NCI-H2196 treated with DMSO at 0.1 percent for 48 hours (cell line): Measurements from ENCODE around the gene TBX10.

Experiments
- DNase-seq: peaks from one replicate; lab custom pipeline; 2025; ENCODE audit not compliant: unreplicated experiment; lab: John Stamatoyannopoulos, UW

The TBX10 gene

DNA sequence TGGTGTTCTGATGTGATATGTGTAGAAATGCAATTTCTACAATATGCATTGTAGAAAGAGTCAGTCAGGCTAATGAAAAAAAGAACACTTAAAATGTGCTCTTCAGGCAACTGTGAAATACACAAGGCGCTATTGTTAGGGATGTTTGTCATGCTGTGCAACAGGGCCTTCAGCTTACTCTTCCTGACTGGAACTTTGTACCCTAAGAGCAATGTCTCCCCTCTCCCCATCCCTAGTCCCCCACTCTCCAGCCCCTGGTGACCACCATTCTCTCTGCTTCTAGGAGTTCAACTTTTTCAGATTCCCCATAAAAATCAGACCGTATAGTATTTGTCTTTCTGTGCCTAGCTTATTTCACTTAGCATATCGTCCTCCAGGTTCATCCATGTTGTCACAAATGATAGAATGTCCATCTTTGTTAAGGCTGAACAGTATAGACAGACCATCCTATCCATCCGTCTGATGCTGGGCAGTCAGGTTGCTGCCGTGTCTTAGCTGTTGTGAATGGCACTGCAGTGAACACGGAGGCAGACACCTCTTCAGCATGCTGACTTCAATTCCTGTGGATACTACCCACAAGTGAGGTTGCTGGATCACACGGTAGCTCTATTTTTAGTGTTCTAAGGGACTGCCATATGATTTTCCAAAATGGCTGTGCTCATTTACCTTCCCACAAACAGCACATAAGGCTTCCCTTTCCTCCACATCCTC lies 22.2 kb downstream of the TBX10 start:
- no peak for DNase-seq

- no peak for DNase-seq
These were observed 22.9 kb downstream of the TBX10 start for GRCh38 chr11:67616431-67617242.

DNA sequence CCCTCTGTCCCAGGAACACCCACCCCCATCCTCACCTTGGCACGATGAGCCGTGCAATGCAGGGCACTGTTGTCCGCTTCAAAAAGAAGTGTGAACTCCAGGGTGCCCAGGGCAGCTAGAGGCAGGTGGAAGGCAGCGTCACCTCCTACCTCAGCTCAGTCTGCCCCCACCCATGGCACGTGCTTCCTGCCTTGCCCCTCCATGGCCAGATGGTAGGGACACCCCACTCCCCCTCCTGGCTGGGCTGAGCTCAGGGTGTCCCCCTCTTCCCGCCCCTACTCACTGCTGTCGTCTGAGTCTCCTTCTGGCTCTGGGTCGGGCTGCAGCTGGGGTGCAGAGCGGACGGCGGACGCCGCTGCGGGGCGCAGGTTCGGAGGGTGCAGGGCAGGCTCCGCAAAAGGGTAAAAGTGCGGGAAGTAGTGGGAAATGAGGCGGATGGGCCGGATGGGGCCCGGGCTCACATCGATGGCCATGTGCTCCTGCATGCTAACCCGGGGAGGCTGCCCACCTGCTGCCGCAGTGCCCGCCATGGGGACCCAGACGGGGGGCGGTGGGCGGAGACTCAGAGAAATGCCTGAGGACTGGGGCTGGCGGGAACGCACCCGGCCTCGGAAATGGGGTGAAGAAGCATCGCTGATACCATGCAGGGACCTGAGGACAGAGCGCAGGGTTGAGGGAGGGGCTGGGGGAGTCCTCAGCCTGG lies 23.7 kb downstream of the TBX10 start:
- DNase-seq = no peak

- no peak for DNase-seq
These were observed 24.5 kb downstream of the TBX10 start for GRCh38 chr11:67614730-67615714.

GRCh38 chr11:67613960-67614715 lies 25.4 kb downstream of the TBX10 start:
- no peak for DNase-seq

DNA sequence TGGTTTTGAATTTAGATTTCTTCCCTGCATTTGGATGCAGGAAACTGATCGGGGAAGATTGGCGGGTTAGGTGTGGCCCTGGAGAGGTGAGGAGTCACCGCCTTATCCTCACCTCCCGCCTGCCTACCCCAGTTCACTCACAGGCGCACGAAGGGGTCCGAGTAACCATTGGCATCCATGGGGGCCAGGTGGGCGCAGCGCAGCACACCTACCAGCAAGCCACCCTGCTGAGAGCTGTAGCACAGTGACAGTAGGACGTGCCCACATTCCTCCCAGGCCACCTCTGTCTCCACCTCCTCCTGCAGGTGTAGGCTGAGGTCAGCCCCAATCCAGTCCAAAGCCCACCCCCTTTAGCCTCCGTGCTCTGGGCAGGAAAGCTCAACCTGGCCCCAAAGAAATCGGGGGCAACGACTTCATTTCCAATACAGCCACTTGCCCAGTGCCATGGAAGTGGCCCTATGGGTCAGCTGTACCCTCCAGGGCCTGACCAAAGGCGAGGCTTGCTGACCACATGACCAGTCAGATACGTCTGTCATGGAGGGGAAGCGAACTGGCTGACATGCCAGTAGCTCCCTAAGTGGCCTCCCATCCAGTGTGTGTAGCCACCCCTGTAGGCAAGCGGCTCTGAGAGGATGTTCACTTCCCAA lies 26.1 kb downstream of the TBX10 start:
- DNase-seq = no peak

DNA sequence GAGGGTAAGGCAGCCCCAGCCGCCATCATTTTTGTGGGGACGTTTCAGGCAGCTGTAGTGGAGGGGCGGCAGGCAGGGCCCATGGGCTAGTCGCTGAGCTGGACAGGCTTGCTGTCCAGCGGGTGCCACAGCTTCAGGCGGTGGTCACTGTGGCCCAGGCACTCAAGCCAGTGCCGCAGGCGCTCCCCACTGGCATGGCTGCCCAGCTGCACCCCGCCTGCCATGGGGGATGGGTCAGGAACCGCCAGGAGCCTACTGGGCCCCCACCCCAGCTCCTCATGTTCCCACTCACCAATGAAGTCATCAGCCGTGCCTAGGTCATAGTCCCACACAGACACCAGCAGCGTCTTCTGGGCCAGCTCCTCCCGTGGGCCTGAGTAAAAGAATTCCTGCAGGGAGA lies 26.8 kb downstream of the TBX10 start:
- no peak for DNase-seq

DNA sequence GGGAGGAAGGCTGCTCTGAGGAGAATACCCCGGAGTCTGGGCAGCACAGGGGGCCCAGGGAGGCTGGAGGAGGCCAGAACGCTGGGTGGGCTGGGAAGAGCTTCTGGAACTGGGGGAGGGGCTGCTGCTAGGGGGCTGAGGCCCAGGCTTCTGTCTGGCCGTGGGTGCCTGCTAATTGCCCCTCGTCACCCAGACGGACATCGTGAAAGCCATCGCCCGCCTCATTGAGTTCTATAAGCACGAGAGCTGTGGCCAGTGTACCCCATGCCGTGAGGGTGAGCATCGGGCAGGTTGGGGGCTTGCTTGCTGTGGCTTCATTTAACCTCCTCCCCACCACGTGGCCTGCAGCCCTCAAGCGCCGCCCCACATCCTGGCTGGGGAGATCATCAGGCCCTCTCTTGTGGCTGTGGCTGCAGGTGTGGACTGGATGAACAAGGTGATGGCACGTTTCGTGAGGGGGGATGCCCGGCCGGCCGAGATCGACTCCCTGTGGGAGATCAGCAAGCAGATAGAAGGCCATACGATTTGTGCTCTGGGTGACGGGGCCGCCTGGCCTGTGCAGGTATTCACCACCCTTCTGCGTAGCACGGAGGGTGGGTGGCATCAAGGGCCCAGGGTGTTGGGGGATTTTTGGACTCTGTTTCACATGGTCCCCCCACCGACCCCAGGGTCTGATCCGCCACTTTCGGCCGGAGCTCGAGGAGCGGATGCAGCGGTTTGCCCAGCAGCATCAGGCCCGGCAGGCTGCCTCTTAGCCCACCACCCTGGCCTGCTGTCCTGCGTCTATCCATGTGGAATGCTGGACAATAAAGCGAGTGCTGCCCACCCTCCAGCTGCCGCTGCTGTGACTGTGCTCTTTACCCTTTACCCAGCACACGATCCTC lies 27.6 kb downstream of the TBX10 start:
- no peak for DNase-seq

DNA sequence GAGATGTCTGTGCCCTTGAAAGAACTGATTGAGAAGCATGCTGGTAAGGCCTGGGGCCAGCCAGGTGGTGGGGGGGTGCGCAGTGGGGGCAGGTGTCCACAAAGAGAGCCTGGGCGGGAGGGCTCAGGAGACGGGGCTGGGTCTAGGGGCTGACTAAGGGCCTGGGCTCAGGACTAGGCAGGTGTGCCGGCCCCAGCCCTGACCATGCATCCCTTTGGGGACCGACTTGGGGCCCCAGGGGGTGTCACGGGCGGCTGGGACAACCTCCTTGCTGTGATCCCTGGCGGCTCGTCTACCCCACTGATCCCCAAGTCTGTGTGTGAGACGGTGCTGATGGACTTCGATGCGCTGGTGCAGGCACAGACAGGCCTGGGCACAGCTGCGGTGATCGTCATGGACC lies 28.4 kb downstream of the TBX10 start:
- DNase-seq = no peak

- DNase-seq = no peak
These were observed 29.2 kb downstream of the TBX10 start for GRCh38 chr11:67610302-67610868.

DNA sequence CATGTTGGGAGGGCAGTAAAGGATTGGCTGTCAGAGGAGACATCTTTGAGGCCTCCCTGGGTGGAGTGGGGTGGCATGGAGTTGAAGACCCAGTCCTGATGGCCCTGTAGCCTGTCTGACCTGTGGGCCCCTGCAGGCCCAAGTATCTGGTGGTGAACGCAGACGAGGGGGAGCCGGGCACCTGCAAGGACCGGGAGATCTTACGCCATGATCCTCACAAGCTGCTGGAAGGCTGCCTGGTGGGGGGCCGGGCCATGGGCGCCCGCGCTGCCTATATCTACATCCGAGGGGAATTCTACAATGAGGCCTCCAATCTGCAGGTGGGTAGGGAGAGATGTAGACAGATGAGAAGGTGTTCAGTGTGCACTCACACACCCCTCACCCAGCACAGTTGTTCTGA lies 30.2 kb downstream of the TBX10 start:
- no peak for DNase-seq

DNA sequence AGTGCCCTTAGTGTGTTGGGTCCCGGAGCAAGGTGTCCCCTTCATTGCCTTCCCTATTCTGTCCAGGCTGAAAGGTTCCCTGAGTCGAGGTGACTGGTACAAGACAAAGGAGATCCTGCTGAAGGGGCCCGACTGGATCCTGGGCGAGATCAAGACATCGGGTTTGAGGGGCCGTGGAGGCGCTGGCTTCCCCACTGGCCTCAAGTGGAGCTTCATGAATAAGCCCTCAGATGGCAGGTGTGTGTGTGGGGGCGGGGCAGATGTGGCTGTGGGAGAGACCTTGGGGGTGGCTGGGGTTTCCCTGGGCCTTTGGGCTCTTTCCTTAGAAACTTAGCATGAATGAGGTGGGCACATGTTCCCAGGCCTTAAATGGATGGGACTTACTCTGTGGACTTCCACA lies 31.1 kb downstream of the TBX10 start:
- DNase-seq = no peak

DNA sequence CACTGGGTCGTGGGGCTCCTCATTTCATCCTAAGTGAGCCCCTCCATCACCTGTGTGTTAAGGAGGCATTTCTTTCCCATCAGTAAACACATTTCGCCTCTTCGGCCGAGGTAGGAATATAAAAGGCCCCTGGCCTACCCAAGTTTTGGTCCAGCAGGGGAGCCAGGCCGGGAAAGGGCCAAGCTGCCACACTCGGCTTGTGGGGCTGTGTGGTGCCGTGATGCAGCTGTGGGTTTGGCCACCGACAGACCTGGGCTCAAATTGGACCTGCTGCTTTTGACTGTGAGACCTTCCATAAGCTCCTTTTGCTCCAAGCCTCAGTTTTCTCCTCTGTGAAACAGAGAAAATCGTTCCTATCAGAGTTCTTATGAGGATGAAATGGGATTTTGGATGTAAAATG lies 32.1 kb downstream of the TBX10 start:
- no peak for DNase-seq

DNA sequence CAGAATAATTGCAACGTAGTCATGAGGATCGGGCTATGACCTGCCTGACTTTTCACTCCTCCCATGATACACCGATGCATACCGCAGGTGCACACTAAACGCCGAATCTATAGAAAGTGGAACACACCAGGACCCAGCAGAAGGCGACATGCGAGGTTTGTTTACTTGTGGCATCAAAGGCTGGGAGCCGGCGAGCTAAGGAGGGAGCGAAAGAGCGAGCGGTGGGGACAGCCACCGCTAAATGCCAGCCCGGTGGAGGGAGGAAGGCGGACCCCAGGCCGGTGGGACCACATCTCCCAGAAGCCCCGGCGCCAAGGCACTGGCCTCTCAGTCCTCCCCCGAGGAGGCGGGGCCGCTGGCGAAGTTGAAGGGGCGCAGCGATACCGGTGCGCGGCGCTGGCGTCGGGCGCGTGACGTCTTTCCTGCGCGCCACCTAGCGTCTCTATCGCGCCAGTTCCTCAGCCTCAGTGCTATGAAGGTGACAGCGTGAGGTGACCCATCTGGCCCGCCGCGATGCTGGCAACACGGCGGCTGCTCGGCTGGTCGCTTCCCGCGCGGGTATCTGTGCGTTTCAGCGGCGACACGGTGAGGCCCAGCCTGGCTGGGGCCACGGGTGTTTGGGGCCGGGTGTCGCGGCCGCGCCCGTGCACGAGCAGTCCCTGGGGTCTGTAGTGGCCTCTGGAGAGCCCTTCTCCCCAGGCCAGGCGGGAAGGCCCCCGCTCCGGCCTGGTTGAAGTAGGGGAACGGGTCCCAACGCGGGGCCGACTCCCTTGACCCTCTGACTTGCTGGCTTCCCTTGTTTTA lies 32.9 kb downstream of the TBX10 start, which contains the start of gene NDUFV1:
NDUFV1 (plus strand) TSS at position 445 of the 804 bp plus-strand sequence; CDS start at position 514, 69 bp downstream.
- peak; percentile 87 for DNase-seq

DNA sequence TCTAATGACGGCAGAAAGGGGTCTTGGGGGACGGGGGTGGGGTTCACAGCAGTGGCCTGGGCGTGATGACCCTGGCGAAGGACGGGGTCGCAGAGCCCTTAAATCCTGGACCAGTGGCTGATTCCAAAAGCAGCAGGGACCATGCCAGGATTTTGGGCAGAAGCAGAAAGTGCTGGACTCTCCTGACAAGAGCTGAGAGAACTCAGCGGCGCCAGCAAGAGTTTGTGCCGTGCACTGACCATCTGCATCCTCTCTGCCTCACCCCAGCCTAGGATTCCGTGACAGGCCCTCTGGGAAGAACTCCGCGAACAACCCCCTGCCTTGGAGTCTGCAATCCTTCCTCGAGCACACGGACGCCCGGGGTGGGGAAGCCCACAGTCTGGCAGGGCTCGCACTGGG lies 33.5 kb downstream of the TBX10 start:
- DNase-seq = no peak

- no peak for DNase-seq
These were observed 34.1 kb downstream of the TBX10 start for GRCh38 chr11:67605231-67606011.
